Tibial artery (tissue), 4 donors: ENCODE results near the gene GJC3.
"Not testable (repeated sequence)": the region's sequence is repeated elsewhere in the genome, so short reads cannot be mapped to it uniquely, and the experiment has no call there.

Experiments
- DNase-seq, 2 donors: peaks; one replicate each; pipeline ENCODE4 v3.0.0-alpha.2; 2019
- H3K27ac ChIP-seq, 2 donors: fragments of 200-600 bp; sonication (generic) in 1 of 2; 1 replicate in 1 of 2; 2 replicates in 1 of 2; pipeline ENCODE4 v1.5.1; 2018 to 2019; ENCODE audit warnings: mild to moderate bottlenecking in 1 of 2
- H3K27me3 ChIP-seq, 2 donors: fragments of 200-600 bp; sonication (generic) in 1 of 2; one replicate each; pipeline versions ENCODE4 v1.5.1 to v1.6.0; 2016 to 2019
- H3K36me3 ChIP-seq, 3 donors: fragments of 200-600 bp; sonication (generic) in 2 of 3; one replicate each; pipeline ENCODE4 v1.5.1; 2016 to 2019; ENCODE audit warnings: mild to moderate bottlenecking in 2 of 3
- H3K4me1 ChIP-seq, 4 donors: fragments of 200-600 bp; sonication (generic) in 2 of 4; 1 replicate in 3 of 4; 2 replicates in 1 of 4; pipeline ENCODE4 v1.5.1; 2016 to 2019
- H3K4me3 ChIP-seq, 2 donors: fragments of 200-600 bp; sonication (generic) in 1 of 2; 1 replicate in 1 of 2; 2 replicates in 1 of 2; pipeline ENCODE4 v1.5.1; 2018 to 2019; ENCODE audit warnings: mild to moderate bottlenecking in 2 of 2
- H3K9me3 ChIP-seq, 3 donors: fragments of 200-600 bp; sonication (generic) in 1 of 3; one replicate each; pipeline ENCODE4 v1.5.1; 2016 to 2019
- CTCF ChIP-seq, 2 experiments: fragments of 200-600 bp in 1 of 2; fragments of 450-650 bp in 1 of 2; IDR thresholded peaks; one replicate each; pipeline ENCODE4 v1.5.1; 2017 to 2019; ENCODE audit warnings: antibody characterized with exemption in 2 of 2, mild to moderate bottlenecking in 1 of 2, moderate library complexity in 1 of 2
- intact Hi-C: fragments of 100-400 bp; cut with DNase I; formaldehyde crosslinking; loops from one replicate; pipeline ENCODE4 v1.15.0; 2023; ENCODE audit warnings: low total_unique reads

Gene GJC3

GRCh38 chr7:99928994-99929729 lies at the start of gene GJC3:
Gene GJC3 (minus strand): TSS chr7:99929620. CDS start chr7:99929620, 0 bp downstream.
- DNase-seq, result peak in 1 of 2 donors; percentile 32
- H3K4me3 ChIP-seq, result no peak within 1 kb of the TSS
- peaks cover 0 to 29% of the 10 kb centered on the region in 2 donors for H3K27me3 ChIP-seq
- no peaks in the 10 kb centered on the region for H3K36me3 ChIP-seq
- H3K27ac ChIP-seq, result no peak within 1 kb of the TSS
- no peaks in the 10 kb centered on the region for H3K4me1 ChIP-seq
- intact Hi-C loops, result no loop called here
- TF ChIP-seq CTCF (IDR thresholded peaks at IDR 0.05), result no peak
- peaks cover 0 to 4% (median 0%) of the 10 kb centered on the region in 3 donors for H3K9me3 ChIP-seq

- H3K4me1 ChIP-seq, result no peaks in the 10 kb centered on the region
- intact Hi-C loops, result no loop called here
- no peaks in the 10 kb centered on the region for H3K9me3 ChIP-seq
- no peak for DNase-seq
- no peak for TF ChIP-seq CTCF (IDR thresholded peaks at IDR 0.05)
- no peak overlapping the region for H3K4me3 ChIP-seq
- no peak overlapping the region for H3K27ac ChIP-seq
- peaks cover 0 to 16% of the 10 kb centered on the region in 2 donors for H3K27me3 ChIP-seq
- peaks cover 0 to 4% (median 0%) of the 10 kb centered on the region in 3 donors for H3K36me3 ChIP-seq
These were observed 47.2 kb upstream of the GJC3 start for GRCh38 chr7:99976626-99977025.

DNA sequence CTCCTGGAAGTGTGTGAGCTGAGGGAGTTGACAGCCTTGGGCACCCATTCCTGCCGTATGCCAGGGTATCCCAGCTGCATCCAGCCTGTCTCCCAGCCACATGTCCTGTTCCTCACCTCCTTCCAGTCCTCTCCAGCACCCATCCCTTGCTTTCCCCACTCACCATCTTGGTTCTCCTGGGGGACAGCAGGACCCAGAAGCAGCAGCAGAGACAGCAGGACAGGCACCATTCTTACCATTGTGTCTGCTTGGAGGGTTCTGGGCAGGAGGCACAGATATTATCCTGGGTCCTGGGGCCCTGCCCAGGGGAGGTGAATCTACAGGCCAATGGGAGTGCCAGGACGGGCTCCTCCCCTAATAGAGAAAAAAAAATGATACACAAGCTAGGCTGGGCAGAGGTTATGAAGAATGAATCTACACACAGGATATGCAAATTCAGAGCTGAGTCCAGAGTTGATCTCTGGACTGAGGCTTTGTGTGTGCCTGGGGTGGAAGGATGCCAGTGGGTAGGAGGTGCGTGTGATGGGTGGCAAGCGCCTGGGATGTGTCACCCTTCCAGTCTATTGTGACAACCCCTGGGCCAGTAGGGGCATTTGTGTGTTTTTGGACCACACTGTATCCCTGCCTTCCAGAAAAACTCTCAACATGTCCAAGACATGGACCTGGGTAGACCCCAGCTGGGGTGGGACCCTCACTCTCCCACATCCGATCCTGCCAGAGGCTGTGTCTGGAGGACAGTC lies 46.5 kb upstream of the GJC3 start, which contains the start of gene AZGP1:
Gene AZGP1, minus strand, starts transcription at position 250 of the 740 bp plus-strand sequence. Its CDS starts 11 bp downstream, at position 239.
- peaks cover 0 to 5% (median 0%) of the 10 kb centered on the region in 3 donors for H3K36me3 ChIP-seq
- H3K27ac ChIP-seq, result no peak within 1 kb of the TSS
- DNase-seq, result no peak
- H3K4me3 ChIP-seq, result no peak within 1 kb of the TSS
- H3K27me3 ChIP-seq, result peaks cover 0 to 21% of the 10 kb centered on the region in 2 donors
- TF ChIP-seq CTCF (IDR thresholded peaks at IDR 0.05), result no peak
- H3K4me1 ChIP-seq, result no peaks in the 10 kb centered on the region
- intact Hi-C loops, result no loop called here
- no peaks in the 10 kb centered on the region for H3K9me3 ChIP-seq

GRCh38 chr7:99974681-99975080 lies 45.3 kb upstream of the GJC3 start:
- H3K36me3 ChIP-seq, result peaks cover 0 to 5% (median 0%) of the 10 kb centered on the region in 3 donors
- H3K4me3 ChIP-seq, result no peak overlapping the region
- intact Hi-C loops, result no loop called here
- H3K27me3 ChIP-seq, result peaks cover 0 to 21% of the 10 kb centered on the region in 2 donors
- H3K4me1 ChIP-seq, result no peaks in the 10 kb centered on the region
- H3K27ac ChIP-seq, result no peak overlapping the region
- no peak for DNase-seq
- no peak for TF ChIP-seq CTCF (IDR thresholded peaks at IDR 0.05)
- no peaks in the 10 kb centered on the region for H3K9me3 ChIP-seq

GRCh38 chr7:99973817-99974216 lies 44.4 kb upstream of the GJC3 start:
- H3K27me3 ChIP-seq, result peaks cover 0 to 21% of the 10 kb centered on the region in 2 donors
- H3K4me1 ChIP-seq, H3K4me3 ChIP-seq, intact Hi-C loops, DNase-seq, H3K27ac ChIP-seq, H3K36me3 ChIP-seq, H3K9me3 ChIP-seq: not testable (repeated sequence)

- H3K4me1 ChIP-seq, result no peaks in the 10 kb centered on the region
- H3K27me3 ChIP-seq, result peaks cover 0 to 17% of the 10 kb centered on the region in 2 donors
- TF ChIP-seq CTCF (IDR thresholded peaks at IDR 0.05), result no peak
- no peak overlapping the region for H3K27ac ChIP-seq
- H3K9me3 ChIP-seq, result no peaks in the 10 kb centered on the region
- peaks cover 0 to 14% (median 0%) of the 10 kb centered on the region in 3 donors for H3K36me3 ChIP-seq
- H3K4me3 ChIP-seq, result no peak overlapping the region
- intact Hi-C loops, result no loop called here
- no peak for DNase-seq
These were observed 41.8 kb upstream of the GJC3 start for GRCh38 chr7:99971242-99971641.

- DNase-seq, intact Hi-C loops: not testable (repeated sequence)
- peaks cover 0 to 14% (median 0%) of the 10 kb centered on the region in 3 donors for H3K36me3 ChIP-seq
These were observed 40.4 kb upstream of the GJC3 start for GRCh38 chr7:99969813-99970212.

More at GRCh38 chr7:99969813-99970212, 40.4 kb upstream of the GJC3 start:
- not testable (repeated sequence) for H3K4me1 ChIP-seq, H3K27ac ChIP-seq, H3K9me3 ChIP-seq, H3K4me3 ChIP-seq
- H3K27me3 ChIP-seq, result peaks cover 0 to 24% of the 10 kb centered on the region in 2 donors
